HepG2 (cell line): ENCODE measurements around the gene SFT2D1.

ENCODE experiments used
- DR1 ChIP-seq: sonication (generic); formaldehyde crosslinking; IDR thresholded peaks from 2 replicates; pipeline ENCODE4 v1.8.0; 2021; ENCODE audit warnings: mild to moderate bottlenecking, missing genetic modification reagents, inconsistent platforms
- EP300 ChIP-seq, 3 experiments: sonication (generic) in 1 of 3; formaldehyde crosslinking in 1 of 3; IDR thresholded peaks; 2 replicates each; pipeline versions ENCODE4 v1.5.1 to v1.6.1; 2011 to 2020; ENCODE audit warnings: low read depth in 2 of 3, low read length in 2 of 3, borderline replicate concordance in 1 of 3, improper control_type of control experiment in 1 of 3, mild to moderate bottlenecking in 1 of 3, missing genetic modification reagents in 1 of 3, moderate library complexity in 1 of 3
- FOXO1 ChIP-seq: sonication (generic); formaldehyde crosslinking; IDR thresholded peaks from 2 replicates; pipeline ENCODE4 v1.4.0; 2020; ENCODE audit warnings: missing genetic modification reagents
- IKZF4 ChIP-seq: sonication (generic); formaldehyde crosslinking; IDR thresholded peaks from 2 replicates; pipeline ENCODE4 v1.5.1; 2020; ENCODE audit warnings: borderline replicate concordance, mild to moderate bottlenecking, low read depth, missing genetic modification reagents; ENCODE audit errors: not compliant biosample characterization
- POLR2AphosphoS5 ChIP-seq: IDR thresholded peaks from 2 replicates; pipeline ENCODE4 v1.6.1; 2012; ENCODE audit warnings: low read depth, low read length
- TAF1 ChIP-seq: sonication (generic); formaldehyde crosslinking; IDR thresholded peaks from 2 replicates; pipeline ENCODE4 v1.4.0; 2020; ENCODE audit warnings: missing genetic modification reagents
- ZBTB7A ChIP-seq: sonication (generic); formaldehyde crosslinking; IDR thresholded peaks from 2 replicates; pipeline ENCODE4 v1.8.0; 2022; ENCODE audit warnings: mild to moderate bottlenecking, missing genetic modification reagents
- ZFYVE20 ChIP-seq: sonication (generic); formaldehyde crosslinking; IDR thresholded peaks from 2 replicates; pipeline ENCODE4 v1.8.0; 2023; ENCODE audit warnings: low read depth, mild to moderate bottlenecking, moderate library complexity, missing genetic modification reagents, borderline replicate concordance
- TF ChIP-seq, protein P1 (sequence below): fragments of 450-650 bp; IDR thresholded peaks from 2 replicates; pipeline ENCODE4 v1.6.1; 2017; ENCODE audit warnings: mild to moderate bottlenecking
- TF ChIP-seq, protein P2 (sequence below): sonication (generic); formaldehyde crosslinking; IDR thresholded peaks from 2 replicates; pipeline ENCODE4 v1.4.0; 2020; ENCODE audit warnings: missing genetic modification reagents
- TF ChIP-seq, protein P3 (sequence below): sonication (generic); formaldehyde crosslinking; IDR thresholded peaks from 2 replicates; pipeline ENCODE4 v1.5.0; 2020; ENCODE audit warnings: mild to moderate bottlenecking, missing genetic modification reagents, moderate library complexity
- TF ChIP-seq, protein P4 (sequence below): sonication (generic); formaldehyde crosslinking; IDR thresholded peaks from 2 replicates; pipeline ENCODE4 v1.4.0; 2020; ENCODE audit warnings: missing genetic modification reagents, borderline replicate concordance
- TF ChIP-seq, protein P5 (sequence below): IDR thresholded peaks from 2 replicates; pipeline ENCODE4 v1.6.1; 2016
- TF ChIP-seq, protein P6 (sequence below): fragments of 450-650 bp; IDR thresholded peaks from 2 replicates; pipeline ENCODE4 v1.6.1; 2016

DNA sequence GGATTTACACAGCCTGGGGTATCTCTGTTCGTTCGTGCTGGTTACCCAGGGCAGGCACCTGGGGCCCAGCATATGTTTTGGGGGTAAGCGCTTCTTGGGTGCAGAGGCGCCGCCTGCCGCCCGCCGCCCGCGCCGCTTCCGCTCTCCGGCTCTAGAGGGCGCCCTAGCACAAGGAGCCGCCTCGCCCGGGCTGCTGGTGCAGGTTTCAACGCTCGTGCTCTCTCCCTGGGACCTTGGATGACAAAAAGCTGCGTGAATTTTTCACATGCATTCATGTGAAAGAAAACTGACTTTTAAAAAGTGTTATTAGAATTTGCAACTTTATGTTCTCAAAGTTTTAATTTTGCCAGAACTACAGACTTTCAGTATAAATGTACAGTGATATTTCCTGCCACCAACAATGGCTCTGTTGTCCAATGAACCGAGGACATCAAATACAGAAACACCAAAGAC lies 66.6 kb downstream of the SFT2D1 start:
- TF ChIP-seq DR1 (CRISPR knock-in tag) (no peak), ZFYVE20 (CRISPR knock-in tag) (no peak), FOXO1 (CRISPR knock-in tag) (no peak), TAF1 (CRISPR knock-in tag) (no peak), EP300 (IDR thresholded peaks at IDR 0.05; ENCODE audit: low read depth in 2 of 2, low read length in 2 of 2) (no peak), EP300 (CRISPR knock-in tag; IDR thresholded peaks at IDR 0.05; ENCODE audit: borderline replicate concordance) (no peak), POLR2AphosphoS5 (no peak), IKZF4 (no peak), ZBTB7A (no peak)
- TF ChIP-seq, protein P1, sequence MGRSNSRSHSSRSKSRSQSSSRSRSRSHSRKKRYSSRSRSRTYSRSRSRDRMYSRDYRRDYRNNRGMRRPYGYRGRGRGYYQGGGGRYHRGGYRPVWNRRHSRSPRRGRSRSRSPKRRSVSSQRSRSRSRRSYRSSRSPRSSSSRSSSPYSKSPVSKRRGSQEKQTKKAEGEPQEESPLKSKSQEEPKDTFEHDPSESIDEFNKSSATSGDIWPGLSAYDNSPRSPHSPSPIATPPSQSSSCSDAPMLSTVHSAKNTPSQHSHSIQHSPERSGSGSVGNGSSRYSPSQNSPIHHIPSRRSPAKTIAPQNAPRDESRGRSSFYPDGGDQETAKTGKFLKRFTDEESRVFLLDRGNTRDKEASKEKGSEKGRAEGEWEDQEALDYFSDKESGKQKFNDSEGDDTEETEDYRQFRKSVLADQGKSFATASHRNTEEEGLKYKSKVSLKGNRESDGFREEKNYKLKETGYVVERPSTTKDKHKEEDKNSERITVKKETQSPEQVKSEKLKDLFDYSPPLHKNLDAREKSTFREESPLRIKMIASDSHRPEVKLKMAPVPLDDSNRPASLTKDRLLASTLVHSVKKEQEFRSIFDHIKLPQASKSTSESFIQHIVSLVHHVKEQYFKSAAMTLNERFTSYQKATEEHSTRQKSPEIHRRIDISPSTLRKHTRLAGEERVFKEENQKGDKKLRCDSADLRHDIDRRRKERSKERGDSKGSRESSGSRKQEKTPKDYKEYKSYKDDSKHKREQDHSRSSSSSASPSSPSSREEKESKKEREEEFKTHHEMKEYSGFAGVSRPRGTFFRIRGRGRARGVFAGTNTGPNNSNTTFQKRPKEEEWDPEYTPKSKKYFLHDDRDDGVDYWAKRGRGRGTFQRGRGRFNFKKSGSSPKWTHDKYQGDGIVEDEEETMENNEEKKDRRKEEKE, result no peak
- TF ChIP-seq, protein P2, sequence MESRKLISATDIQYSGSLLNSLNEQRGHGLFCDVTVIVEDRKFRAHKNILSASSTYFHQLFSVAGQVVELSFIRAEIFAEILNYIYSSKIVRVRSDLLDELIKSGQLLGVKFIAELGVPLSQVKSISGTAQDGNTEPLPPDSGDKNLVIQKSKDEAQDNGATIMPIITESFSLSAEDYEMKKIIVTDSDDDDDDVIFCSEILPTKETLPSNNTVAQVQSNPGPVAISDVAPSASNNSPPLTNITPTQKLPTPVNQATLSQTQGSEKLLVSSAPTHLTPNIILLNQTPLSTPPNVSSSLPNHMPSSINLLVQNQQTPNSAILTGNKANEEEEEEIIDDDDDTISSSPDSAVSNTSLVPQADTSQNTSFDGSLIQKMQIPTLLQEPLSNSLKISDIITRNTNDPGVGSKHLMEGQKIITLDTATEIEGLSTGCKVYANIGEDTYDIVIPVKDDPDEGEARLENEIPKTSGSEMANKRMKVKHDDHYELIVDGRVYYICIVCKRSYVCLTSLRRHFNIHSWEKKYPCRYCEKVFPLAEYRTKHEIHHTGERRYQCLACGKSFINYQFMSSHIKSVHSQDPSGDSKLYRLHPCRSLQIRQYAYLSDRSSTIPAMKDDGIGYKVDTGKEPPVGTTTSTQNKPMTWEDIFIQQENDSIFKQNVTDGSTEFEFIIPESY (CRISPR knock-in tag), result peak; percentile 80; the same call in 1 of the 2 replicates
- TF ChIP-seq, protein P3, sequence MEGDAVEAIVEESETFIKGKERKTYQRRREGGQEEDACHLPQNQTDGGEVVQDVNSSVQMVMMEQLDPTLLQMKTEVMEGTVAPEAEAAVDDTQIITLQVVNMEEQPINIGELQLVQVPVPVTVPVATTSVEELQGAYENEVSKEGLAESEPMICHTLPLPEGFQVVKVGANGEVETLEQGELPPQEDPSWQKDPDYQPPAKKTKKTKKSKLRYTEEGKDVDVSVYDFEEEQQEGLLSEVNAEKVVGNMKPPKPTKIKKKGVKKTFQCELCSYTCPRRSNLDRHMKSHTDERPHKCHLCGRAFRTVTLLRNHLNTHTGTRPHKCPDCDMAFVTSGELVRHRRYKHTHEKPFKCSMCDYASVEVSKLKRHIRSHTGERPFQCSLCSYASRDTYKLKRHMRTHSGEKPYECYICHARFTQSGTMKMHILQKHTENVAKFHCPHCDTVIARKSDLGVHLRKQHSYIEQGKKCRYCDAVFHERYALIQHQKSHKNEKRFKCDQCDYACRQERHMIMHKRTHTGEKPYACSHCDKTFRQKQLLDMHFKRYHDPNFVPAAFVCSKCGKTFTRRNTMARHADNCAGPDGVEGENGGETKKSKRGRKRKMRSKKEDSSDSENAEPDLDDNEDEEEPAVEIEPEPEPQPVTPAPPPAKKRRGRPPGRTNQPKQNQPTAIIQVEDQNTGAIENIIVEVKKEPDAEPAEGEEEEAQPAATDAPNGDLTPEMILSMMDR (CRISPR knock-in tag), result peak; percentile 98
- TF ChIP-seq, protein P4, sequence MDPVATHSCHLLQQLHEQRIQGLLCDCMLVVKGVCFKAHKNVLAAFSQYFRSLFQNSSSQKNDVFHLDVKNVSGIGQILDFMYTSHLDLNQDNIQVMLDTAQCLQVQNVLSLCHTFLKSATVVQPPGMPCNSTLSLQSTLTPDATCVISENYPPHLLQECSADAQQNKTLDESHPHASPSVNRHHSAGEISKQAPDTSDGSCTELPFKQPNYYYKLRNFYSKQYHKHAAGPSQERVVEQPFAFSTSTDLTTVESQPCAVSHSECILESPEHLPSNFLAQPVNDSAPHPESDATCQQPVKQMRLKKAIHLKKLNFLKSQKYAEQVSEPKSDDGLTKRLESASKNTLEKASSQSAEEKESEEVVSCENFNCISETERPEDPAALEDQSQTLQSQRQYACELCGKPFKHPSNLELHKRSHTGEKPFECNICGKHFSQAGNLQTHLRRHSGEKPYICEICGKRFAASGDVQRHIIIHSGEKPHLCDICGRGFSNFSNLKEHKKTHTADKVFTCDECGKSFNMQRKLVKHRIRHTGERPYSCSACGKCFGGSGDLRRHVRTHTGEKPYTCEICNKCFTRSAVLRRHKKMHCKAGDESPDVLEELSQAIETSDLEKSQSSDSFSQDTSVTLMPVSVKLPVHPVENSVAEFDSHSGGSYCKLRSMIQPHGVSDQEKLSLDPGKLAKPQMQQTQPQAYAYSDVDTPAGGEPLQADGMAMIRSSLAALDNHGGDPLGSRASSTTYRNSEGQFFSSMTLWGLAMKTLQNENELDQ (CRISPR knock-in tag), result no peak
- TF ChIP-seq, protein P5, sequence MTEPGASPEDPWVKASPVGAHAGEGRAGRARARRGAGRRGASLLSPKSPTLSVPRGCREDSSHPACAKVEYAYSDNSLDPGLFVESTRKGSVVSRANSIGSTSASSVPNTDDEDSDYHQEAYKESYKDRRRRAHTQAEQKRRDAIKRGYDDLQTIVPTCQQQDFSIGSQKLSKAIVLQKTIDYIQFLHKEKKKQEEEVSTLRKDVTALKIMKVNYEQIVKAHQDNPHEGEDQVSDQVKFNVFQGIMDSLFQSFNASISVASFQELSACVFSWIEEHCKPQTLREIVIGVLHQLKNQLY, result no peak
- TF ChIP-seq, protein P6, sequence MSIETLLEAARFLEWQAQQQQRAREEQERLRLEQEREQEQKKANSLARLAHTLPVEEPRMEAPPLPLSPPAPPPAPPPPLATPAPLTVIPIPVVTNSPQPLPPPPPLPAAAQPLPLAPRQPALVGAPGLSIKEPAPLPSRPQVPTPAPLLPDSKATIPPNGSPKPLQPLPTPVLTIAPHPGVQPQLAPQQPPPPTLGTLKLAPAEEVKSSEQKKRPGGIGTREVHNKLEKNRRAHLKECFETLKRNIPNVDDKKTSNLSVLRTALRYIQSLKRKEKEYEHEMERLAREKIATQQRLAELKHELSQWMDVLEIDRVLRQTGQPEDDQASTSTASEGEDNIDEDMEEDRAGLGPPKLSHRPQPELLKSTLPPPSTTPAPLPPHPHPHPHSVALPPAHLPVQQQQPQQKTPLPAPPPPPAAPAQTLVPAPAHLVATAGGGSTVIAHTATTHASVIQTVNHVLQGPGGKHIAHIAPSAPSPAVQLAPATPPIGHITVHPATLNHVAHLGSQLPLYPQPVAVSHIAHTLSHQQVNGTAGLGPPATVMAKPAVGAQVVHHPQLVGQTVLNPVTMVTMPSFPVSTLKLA, result no peak
